Measurements from ENCODE around the gene RNASEH2A.

- TF ChIP-seq CREM (IDR thresholded peaks at IDR 0.05), result no peak
- no peak for TF ChIP-seq CREM (CRISPR knock-in tag; IDR thresholded peaks at IDR 0.05)
- no peak for TF ChIP-seq MED8 (CRISPR knock-in tag; IDR thresholded peaks at IDR 0.05; ENCODE audit: insufficient replicate concordance)
- peak; percentile 37; the same call in 1 of the 2 replicates for TF ChIP-seq ZNF205 (CRISPR knock-in tag; IDR thresholded peaks at IDR 0.05)
- no peak for TF ChIP-seq YEATS2 (CRISPR knock-in tag; IDR thresholded peaks at IDR 0.05; ENCODE audit: borderline replicate concordance)
- no peak for TF ChIP-seq ETV5 (CRISPR knock-in tag; IDR thresholded peaks at IDR 0.05; ENCODE audit: borderline replicate concordance)
- TF ChIP-seq POLR2AphosphoS5 (IDR thresholded peaks at IDR 0.05; ENCODE audit: low read depth, low read length), result no peak
- TF ChIP-seq ZSCAN22 (CRISPR knock-in tag; IDR thresholded peaks at IDR 0.05), result 0 out of 2 replicates have a peak, but pooled peaks have one; percentile 63
- TF ChIP-seq, protein P1, sequence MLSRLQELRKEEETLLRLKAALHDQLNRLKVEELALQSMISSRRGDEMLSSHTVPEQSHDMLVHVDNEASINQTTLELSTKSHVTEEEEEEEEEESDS (CRISPR knock-in tag; IDR thresholded peaks at IDR 0.05; ENCODE audit: borderline replicate concordance), result no peak
- TF ChIP-seq ZBTB26 (CRISPR knock-in tag; IDR thresholded peaks at IDR 0.05; ENCODE audit: borderline replicate concordance), result no peak
- TF ChIP-seq ZMYM4 (CRISPR knock-in tag; IDR thresholded peaks at IDR 0.05), result no peak
- TF ChIP-seq ZNF513 (CRISPR knock-in tag; conservative IDR thresholded peaks at IDR 0.05), result no peak
These were observed 48.7 kb upstream of the RNASEH2A start for GRCh38 chr19:12757544-12758274.
